Hepatocyte (in vitro differentiated cells): ENCODE results near the gene PIAS4. TPM values are rescaled to one million over a fixed set of nuclear protein-coding genes. Genes with fewer than 3 reads are reported as not detected.

Experiments used
- DNase-seq: peaks from one replicate; pipeline ENCODE4 v3.0.0-alpha.2; 2016; ENCODE audit warnings: low spot score
- H2AFZ ChIP-seq: fragments of 200-600 bp; sonication (generic); 2 replicates; pipeline ENCODE4 v1.6.0; 2016; ENCODE audit warnings: antibody characterized with exemption, mild to moderate bottlenecking
- H3K27ac ChIP-seq: fragments of 200-600 bp; sonication (generic); 2 replicates; pipeline ENCODE4 v1.5.1; 2016; ENCODE audit warnings: mild to moderate bottlenecking
- H3K27me3 ChIP-seq: fragments of 200-600 bp; sonication (generic); 2 replicates; pipeline ENCODE4 v1.6.1; 2016
- H3K36me3 ChIP-seq: fragments of 200-600 bp; sonication (generic); replicated peaks from 2 replicates; pipeline ENCODE4 v1.5.1; 2016; ENCODE audit warnings: low read depth; ENCODE audit not compliant: insufficient read depth
- H3K4me1 ChIP-seq: fragments of 200-600 bp; sonication (generic); 2 replicates; pipeline ENCODE4 v1.5.1; 2016; ENCODE audit warnings: mild to moderate bottlenecking, moderate library complexity; ENCODE audit not compliant: insufficient read depth
- H3K4me2 ChIP-seq: fragments of 200-600 bp; sonication (generic); 2 replicates; pipeline ENCODE4 v1.6.0; 2016
- H3K4me3 ChIP-seq: fragments of 200-600 bp; sonication (generic); 2 replicates; pipeline ENCODE4 v1.5.1; 2016; ENCODE audit warnings: mild to moderate bottlenecking
- H3K79me2 ChIP-seq: fragments of 200-600 bp; sonication (generic); 2 replicates; pipeline ENCODE4 v1.6.0; 2017; ENCODE audit warnings: mild to moderate bottlenecking
- H3K9me2 ChIP-seq: fragments of 200-600 bp; sonication (generic); replicated peaks from 2 replicates; pipeline ENCODE4 v1.6.0; 2017; ENCODE audit warnings: mild to moderate bottlenecking; ENCODE audit not compliant: insufficient read depth
- H3K9me3 ChIP-seq: fragments of 200-600 bp; sonication (generic); 2 replicates; pipeline ENCODE4 v1.5.1; 2016; ENCODE audit warnings: low read depth, mild to moderate bottlenecking
- H4K20me1 ChIP-seq: fragments of 200-600 bp; sonication (generic); 2 replicates; pipeline ENCODE4 v1.6.0; 2016; ENCODE audit warnings: mild to moderate bottlenecking; ENCODE audit not compliant: insufficient read depth, poor library complexity, severe bottlenecking
- CTCF ChIP-seq: fragments of 200-600 bp; sonication (generic); IDR thresholded peaks from 2 replicates; pipeline ENCODE4 v1.5.1; 2016; ENCODE audit warnings: antibody characterized with exemption, mild to moderate bottlenecking; ENCODE audit not compliant: poor library complexity
- EZH2 ChIP-seq: fragments of 200-600 bp; sonication (generic); IDR thresholded peaks from 2 replicates; pipeline ENCODE4 v1.6.1; 2016; ENCODE audit warnings: antibody characterized with exemption, mild to moderate bottlenecking, borderline replicate concordance
- EZH2phosphoT487 ChIP-seq: fragments of 200-600 bp; sonication (generic); IDR thresholded peaks from one replicate; pipeline ENCODE4 v1.6.1; 2018; ENCODE audit warnings: antibody characterized with exemption, mild to moderate bottlenecking, low read depth, moderate library complexity; ENCODE audit not compliant: unreplicated experiment, severe bottlenecking
- WGBS: methylation state at CpG from one replicate; pipeline ENCODE4 v1.1.6; 2016; ENCODE audit warnings: low lambda C conversion rate; ENCODE audit errors: missing lambda C conversion rate; 5-methylcytosine and 5-hydroxymethylcytosine counted together
- polyA plus RNA-seq: library from polyadenylated mRNA; unstranded; fragments of >200 nt; fragmentation: Nextera tagmentation; extraction: Ambion mirVana; gene quantifications from 2 replicates; pipeline ENCODE4 v1.2.1, GENCODE V29; 2016
- total RNA-seq: library from RNA; depleted of rRNA; stranded (reverse); fragments of >200 nt; gene quantifications from 2 replicates; pipeline ENCODE4 v1.2.3, GENCODE V29; 2014

Gene PIAS4
- total and polyA plus RNA-seq, 2 experiments from 2014 or later = 15.0 to 16.7 TPM

- Histone ChIP-seq H3K4me3 (no peak overlapping the region), H3K4me2 (no peak overlapping the region), H3K27me3 (no peaks in the 10 kb centered on the region), H3K79me2 (peaks cover 91% of the 10 kb centered on the region), H3K36me3 (no peaks in the 10 kb centered on the region), H3K9me2 (no peaks in the 10 kb centered on the region), H2AFZ (no peak overlapping the region), H4K20me1 (peaks cover 75% of the 10 kb centered on the region), H3K27ac (no peak overlapping the region), H3K9me3 (no peaks in the 10 kb centered on the region), H3K4me1 (peaks cover 36% of the 10 kb centered on the region)
- DNase-seq = no peak
- WGBS = 99% methylated on average over 81 of the region's 91 CpGs
- TF ChIP-seq CTCF (no peak), EZH2phosphoT487 (no peak), EZH2 (no peak)
Measured at GRCh38 chr19:4054441-4055208, 47.1 kb downstream of the PIAS4 start.

- Histone ChIP-seq H2AFZ (no peak overlapping the region), H4K20me1 (peaks cover 75% of the 10 kb centered on the region), H3K4me3 (no peak overlapping the region), H3K4me2 (no peak overlapping the region), H3K79me2 (peaks cover 93% of the 10 kb centered on the region), H3K4me1 (peaks cover 41% of the 10 kb centered on the region), H3K27me3 (no peaks in the 10 kb centered on the region), H3K27ac (no peak overlapping the region), H3K36me3 (no peaks in the 10 kb centered on the region), H3K9me2 (no peaks in the 10 kb centered on the region), H3K9me3 (no peaks in the 10 kb centered on the region)
- DNase-seq = no peak
- WGBS = 98% methylated on average over 15 of the region's 20 CpGs
- no peak for TF ChIP-seq EZH2phosphoT487
- no peak for TF ChIP-seq CTCF
- TF ChIP-seq EZH2 = no peak
Measured at GRCh38 chr19:4055209-4055552, 47.6 kb downstream of the PIAS4 start.

GRCh38 chr19:4057931-4058692 is 50.6 kb downstream of the PIAS4 start:
- Histone ChIP-seq H4K20me1 (peaks cover 76% of the 10 kb centered on the region), H3K27ac (peak overlapping the region; percentile 98), H3K9me2 (no peaks in the 10 kb centered on the region), H3K4me1 (peaks cover 52% of the 10 kb centered on the region), H2AFZ (no peak overlapping the region), H3K4me3 (no peak overlapping the region), H3K9me3 (no peaks in the 10 kb centered on the region), H3K4me2 (peak overlapping the region; percentile 98), H3K36me3 (no peaks in the 10 kb centered on the region), H3K27me3 (no peaks in the 10 kb centered on the region), H3K79me2 (peaks cover 96% of the 10 kb centered on the region)
- peak; percentile 93 for DNase-seq
- TF ChIP-seq CTCF (peak; percentile 5), EZH2phosphoT487 (no peak), EZH2 (no peak)
- WGBS = 69% methylated on average over 13 of the region's 22 CpGs
